ENCODE data around the gene REXO2. TPM values are rescaled to one million over a fixed set of nuclear protein-coding genes. Genes with fewer than 3 reads are reported as not detected.

Gene REXO2
- total RNA-seq, 6 experiments from 2014 or later: 245 to 272 (median 255) TPM

- Mint-ChIP-seq H3K4me1 (ENCODE audit: low read depth) (peaks cover 59% of the 10 kb centered on the region), H3K27ac (peak overlapping the region; percentile 66), H3K27me3 (ENCODE audit: insufficient read depth) (no peaks in the 10 kb centered on the region), H3K4me3 (peak overlapping the region; percentile 98), H3K9me3 (no peaks in the 10 kb centered on the region), H3K36me3 (ENCODE audit: low read depth) (peaks cover 32% of the 10 kb centered on the region)
- DNase-seq: no peak
- TF ChIP-seq CTCF (IDR thresholded peaks at IDR 0.05): no peak
Observed at GRCh38 chr11:114440971-114441763, 1.9 kb downstream of the REXO2 start.

GRCh38 chr11:114441921-114442320, 2.7 kb downstream of the REXO2 start:
- no peak for TF ChIP-seq CTCF (IDR thresholded peaks at IDR 0.05)
- peaks cover 38% of the 10 kb centered on the region for H3K36me3 Mint-ChIP-seq (ENCODE audit: low read depth)
- H3K4me1 Mint-ChIP-seq (ENCODE audit: low read depth): peaks cover 66% of the 10 kb centered on the region
- H3K27me3 Mint-ChIP-seq (ENCODE audit: insufficient read depth): no peaks in the 10 kb centered on the region
- H3K9me3 Mint-ChIP-seq: no peaks in the 10 kb centered on the region
- no peak overlapping the region for H3K4me3 Mint-ChIP-seq
- no peak overlapping the region for H3K27ac Mint-ChIP-seq
- DNase-seq: no peak

GRCh38 chr11:114442536-114442935, 3.3 kb downstream of the REXO2 start:
- DNase-seq: no peak
- H3K27ac Mint-ChIP-seq: no peak overlapping the region
- no peak overlapping the region for H3K4me3 Mint-ChIP-seq
- H3K27me3 Mint-ChIP-seq (ENCODE audit: insufficient read depth): no peaks in the 10 kb centered on the region; the same call in 1 of the 2 replicates
- peaks cover 73% of the 10 kb centered on the region for H3K4me1 Mint-ChIP-seq (ENCODE audit: low read depth)
- TF ChIP-seq CTCF (IDR thresholded peaks at IDR 0.05): no peak
- H3K36me3 Mint-ChIP-seq (ENCODE audit: low read depth): peaks cover 44% of the 10 kb centered on the region
- H3K9me3 Mint-ChIP-seq: no peaks in the 10 kb centered on the region

- H3K27ac Mint-ChIP-seq: peak overlapping the region; percentile 57
- no peak for DNase-seq
- no peaks in the 10 kb centered on the region for H3K9me3 Mint-ChIP-seq
- TF ChIP-seq CTCF (IDR thresholded peaks at IDR 0.05): no peak
- H3K4me3 Mint-ChIP-seq: no peak overlapping the region
- H3K4me1 Mint-ChIP-seq (ENCODE audit: low read depth): peaks cover 63% of the 10 kb centered on the region
- H3K27me3 Mint-ChIP-seq (ENCODE audit: insufficient read depth): no peaks in the 10 kb centered on the region; the same call in 1 of the 2 replicates
- H3K36me3 Mint-ChIP-seq (ENCODE audit: low read depth): peaks cover 42% of the 10 kb centered on the region
Observed at GRCh38 chr11:114447444-114447843, 8.2 kb downstream of the REXO2 start.

GRCh38 chr11:114447892-114448291, 8.6 kb downstream of the REXO2 start:
- H3K4me1 Mint-ChIP-seq (ENCODE audit: low read depth): peaks cover 63% of the 10 kb centered on the region
- no peaks in the 10 kb centered on the region for H3K9me3 Mint-ChIP-seq
- DNase-seq: peak; percentile 23
- TF ChIP-seq CTCF (IDR thresholded peaks at IDR 0.05): no peak
- H3K27me3 Mint-ChIP-seq (ENCODE audit: insufficient read depth): no peaks in the 10 kb centered on the region; the same call in 1 of the 2 replicates
- H3K36me3 Mint-ChIP-seq (ENCODE audit: low read depth): peaks cover 45% of the 10 kb centered on the region
- H3K4me3 Mint-ChIP-seq: no peak overlapping the region
- H3K27ac Mint-ChIP-seq: peak overlapping the region; percentile 57
